HL-60/S4 treated with phorbol 12-myristate 13-acetate at 8.2 ng/mL for 4 days and 3 days (cell line): Measurements from ENCODE around the gene ADGRG7.

Experiments
- in situ Hi-C: fragments of 300-500 bp; cut with MboI; formaldehyde crosslinking; loops from 2 replicates; pipeline ENCODE4 v1.15.0; 2022; ENCODE audit warnings: low sequenced_read_pairs

ADGRG7 gene

DNA sequence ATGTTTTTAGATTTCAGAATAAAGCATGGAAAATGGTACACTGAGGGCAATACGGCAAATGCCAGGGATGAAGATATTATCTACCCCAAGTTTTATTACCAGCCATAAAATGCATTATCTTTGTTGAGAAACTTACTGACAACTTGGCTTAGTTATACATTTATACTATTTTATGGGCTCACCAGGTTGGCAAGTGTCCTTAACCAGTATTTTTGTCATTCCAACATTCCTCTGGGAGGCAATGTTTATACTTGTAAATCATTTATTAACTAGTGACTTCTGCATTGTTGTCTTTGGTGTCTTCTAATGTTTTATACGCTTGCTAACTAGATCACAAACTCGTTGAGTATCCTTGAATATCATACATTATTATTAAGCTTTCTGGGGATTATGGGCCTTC is 18.0 kb upstream of the ADGRG7 start:
- in situ Hi-C loops = loop anchor here (25.0 kb wide), 2 partner anchors 254 to 754 kb away; partner anchors contain the start of gene NIT2

DNA sequence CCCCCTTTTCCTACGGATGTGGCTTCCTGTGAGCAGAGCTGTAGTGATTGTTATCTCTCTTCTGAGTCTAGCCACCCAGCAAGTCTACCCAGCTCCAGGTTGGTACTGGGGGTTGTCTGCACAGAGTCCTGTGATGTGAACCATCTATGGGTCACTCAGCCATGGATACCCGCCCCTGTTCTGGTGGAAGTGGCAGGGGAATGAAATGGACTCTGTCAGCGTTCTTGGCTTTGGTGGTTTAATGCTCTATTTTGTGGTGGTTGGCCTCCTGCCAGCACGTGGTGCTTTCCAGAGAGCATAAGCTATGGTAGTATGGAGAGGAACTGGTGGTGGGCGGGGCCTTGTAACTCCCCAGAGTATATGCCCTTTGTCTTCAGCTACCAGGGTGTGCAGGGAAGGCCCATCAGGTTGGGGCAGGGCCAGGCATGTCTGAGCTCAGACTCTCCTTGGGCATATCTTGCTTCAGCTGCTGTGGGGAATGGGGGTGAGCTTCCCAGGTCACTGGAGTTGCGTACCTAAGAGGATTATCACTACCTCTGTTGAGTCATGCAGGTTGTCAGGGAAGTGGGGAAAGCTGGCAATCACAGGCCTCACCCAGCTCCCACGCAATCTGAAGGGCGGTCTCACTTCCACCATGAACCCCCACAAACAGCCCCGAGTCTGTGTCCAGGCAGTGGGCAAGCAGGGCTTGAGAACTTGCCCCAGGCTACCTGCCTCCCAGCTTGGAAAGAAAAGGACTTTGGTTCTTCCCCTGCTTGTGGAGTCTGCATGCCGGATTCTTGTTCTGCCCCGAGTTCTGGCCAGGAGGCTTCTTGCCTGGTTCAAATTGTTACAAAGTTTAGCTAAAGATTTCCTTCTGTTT is 9.0 kb upstream of the ADGRG7 start:
- in situ Hi-C loops = no loop called here

DNA sequence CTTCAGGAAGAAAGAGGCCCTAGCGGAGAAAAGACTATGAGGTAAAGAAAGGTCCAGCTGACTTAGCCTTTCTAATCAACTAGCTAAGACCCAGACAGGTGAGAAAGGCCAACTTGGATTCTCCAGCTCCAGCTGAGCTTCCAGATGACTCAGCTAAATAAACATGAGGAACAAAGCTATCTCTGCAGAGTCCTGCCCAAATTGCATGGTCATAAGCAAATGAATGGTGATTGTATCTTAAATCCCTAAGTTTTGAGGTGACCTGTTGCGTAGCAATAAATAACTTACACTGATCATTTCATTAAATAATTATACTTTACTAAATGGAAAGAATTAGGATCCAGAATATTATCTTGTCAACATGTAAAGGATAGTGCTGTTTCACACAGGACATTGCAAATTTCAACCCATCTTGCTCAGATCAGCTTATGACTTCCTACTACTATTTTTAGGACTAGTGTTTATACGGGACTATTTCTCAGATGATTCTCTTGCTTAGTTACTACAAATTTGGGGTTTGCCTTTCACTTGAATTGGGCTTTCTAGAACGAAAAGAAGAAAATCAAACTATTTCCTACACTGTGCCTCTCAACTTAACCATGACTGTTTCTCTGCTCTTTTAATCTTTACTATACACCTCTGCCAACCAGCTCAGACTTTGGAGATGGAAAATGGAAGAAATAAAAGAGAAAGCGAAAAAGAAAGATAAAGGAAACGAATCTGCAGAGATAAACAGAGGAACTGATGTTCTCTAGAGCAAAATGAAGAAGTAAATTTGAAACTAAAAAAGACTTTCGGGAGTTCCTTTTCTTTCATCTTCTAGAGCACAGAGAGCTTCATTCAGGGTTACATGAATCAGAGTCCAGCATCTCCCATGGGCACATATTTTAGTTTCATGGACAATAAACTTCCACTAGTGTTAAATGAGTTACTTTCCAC is 6.6 kb upstream of the ADGRG7 start:
- in situ Hi-C loops = no loop called here

DNA sequence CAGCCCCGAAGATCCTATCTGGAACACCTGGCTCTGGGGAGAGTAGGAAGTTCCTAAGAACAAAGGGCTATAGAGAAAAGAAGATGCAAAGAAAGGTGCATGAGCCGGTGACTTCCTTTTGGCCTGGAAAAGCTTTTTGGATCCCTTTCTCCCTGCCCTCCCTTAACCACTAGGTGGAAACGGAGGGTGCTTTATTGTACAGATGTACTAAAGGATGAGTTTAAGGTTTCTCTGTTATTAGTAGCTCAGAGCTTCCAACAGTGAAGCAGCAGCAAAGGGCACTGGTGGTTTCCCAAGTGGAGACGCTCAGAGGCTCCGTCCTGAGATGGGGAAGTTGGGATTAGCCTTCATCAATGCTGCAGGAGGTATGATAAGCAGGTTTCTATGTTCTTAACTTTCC is 5.9 kb upstream of the ADGRG7 start:
- in situ Hi-C loops = no loop called here

GRCh38 chr3:100605358-100605757 is 4.0 kb upstream of the ADGRG7 start:
- in situ Hi-C loops = no loop called here

DNA sequence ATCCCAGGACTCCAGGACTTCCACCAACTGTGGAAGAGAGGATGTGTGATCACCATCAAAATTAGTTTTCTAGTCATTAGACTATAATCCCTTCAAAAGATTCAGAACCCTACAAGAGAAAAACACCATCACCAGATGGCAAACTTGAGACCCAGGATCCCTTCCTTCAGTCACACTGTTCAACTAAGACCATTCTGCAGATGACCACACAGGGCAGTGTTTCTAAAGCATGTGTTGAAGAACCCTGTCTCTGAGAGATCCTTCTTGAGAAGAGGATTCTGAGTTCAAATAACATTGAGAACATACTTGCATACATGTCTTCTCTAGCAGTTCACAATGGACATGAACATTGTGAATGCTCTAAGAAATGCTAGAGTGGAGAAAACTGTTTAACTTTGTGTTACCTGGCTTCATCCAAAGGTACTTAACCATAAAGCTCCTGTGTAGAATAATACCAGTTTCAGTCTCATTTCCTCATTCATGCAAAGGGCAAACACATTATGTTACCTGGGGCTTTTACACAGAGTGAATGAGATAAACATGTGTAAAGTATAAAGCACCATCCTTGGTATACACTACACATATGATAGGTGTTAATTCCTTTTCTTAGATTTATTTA is 2.4 kb upstream of the ADGRG7 start:
- in situ Hi-C loops = no loop called here

GRCh38 chr3:100609963-100610362 is 562 bp downstream of the ADGRG7 start:
- in situ Hi-C loops = no loop called here

DNA sequence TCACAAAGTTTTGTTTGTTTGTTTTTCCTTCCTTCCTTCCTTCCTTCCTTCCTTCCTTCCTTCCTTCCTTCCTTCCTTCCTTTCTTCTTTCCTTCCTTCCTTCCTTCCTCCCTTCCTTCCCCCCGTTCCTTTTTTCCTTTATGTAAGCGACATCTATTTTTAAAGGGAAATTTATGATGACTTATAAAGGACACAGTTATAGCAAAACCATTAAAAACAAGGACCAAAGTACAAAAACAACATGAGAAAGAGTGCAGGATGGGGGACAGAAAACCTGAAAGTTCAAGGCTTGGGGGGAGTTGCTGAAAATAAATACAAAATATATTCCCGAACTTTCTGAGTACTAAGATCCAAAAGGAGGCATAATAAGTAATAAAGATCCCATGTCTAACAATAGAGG is 1.8 kb downstream of the ADGRG7 start:
- in situ Hi-C loops = no loop called here

DNA sequence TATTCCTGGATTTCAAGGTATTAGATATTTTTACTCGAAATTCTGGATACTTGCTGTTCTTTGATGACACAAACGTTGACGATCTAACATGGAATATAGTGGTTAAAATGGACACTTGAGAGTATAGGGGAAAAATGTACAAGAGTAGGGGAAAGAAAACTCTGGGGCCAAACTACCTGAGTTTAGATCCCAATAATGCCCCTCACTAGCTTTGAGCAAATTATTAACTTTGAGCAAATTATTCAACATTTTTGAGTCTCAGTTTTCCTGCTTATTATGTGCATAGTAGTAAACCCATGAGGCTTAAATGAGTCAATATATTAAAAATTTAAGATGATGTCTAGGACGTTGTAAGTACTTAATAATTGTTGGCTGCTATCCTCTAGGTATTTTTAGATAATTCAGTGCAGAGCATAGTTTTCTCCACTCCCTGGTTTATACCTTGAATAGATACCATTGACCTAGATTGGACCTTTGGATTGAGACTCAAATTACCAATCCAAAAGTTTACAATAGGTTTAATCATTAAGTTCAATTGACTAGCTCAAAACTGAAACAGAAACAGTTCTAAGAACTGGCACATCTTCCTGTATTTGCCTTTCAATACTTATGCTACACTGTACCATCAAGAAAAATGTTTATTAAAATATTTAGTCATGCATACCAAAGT is 4.5 kb downstream of the ADGRG7 start:
- in situ Hi-C loops = no loop called here

DNA sequence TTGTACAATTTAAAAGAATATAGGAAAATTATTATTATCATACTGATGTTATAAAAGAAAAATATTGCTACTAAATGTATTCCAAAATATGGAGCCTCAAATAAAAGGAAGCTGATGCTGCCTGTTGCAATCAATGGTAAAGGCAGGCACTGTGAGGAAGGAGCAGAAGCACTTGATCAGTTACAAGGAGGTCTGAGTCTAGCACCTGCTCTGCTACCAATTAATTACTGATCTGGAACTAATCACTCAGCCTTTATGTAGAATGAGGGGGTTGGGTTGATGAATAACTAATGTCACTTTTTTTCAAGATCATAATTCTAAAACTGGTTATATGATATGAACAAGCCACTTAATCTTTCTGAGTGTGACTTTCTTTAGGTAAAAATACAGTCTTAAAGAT is 5.5 kb downstream of the ADGRG7 start:
- in situ Hi-C loops = no loop called here

GRCh38 chr3:100615684-100616083 is 6.3 kb downstream of the ADGRG7 start:
- in situ Hi-C loops = no loop called here

GRCh38 chr3:100621251-100621650 is 11.8 kb downstream of the ADGRG7 start:
- in situ Hi-C loops = no loop called here

DNA sequence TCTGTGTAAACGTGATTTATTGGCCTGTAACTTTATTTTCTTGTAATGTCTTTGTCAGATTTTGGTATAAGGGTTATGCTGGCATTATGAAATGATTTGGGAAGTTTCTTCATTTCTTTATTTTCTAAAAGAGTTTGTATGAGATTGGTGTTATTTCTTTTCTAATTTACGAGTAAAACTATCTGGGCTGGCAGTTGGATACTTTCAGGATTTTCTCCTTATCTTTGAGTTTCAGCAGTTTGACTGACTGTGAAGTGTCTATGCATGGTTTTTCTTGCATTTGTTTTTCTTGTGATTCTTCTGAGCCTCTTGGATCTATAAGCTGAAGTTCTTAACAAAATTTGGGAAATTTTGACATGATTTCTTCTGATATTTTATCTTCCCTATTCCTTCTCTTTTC is 18.1 kb downstream of the ADGRG7 start:
- in situ Hi-C loops = no loop called here

- in situ Hi-C loops = no loop called here
Measured at GRCh38 chr3:100629421-100630127, 20.2 kb downstream of the ADGRG7 start.

GRCh38 chr3:100630664-100631063 is 21.3 kb downstream of the ADGRG7 start:
- in situ Hi-C loops = no loop called here

- in situ Hi-C loops = no loop called here
Measured at GRCh38 chr3:100631236-100631635, 21.8 kb downstream of the ADGRG7 start.

- in situ Hi-C loops = no loop called here
Measured at GRCh38 chr3:100634493-100635272, 25.3 kb downstream of the ADGRG7 start.

GRCh38 chr3:100635273-100635701 is 25.9 kb downstream of the ADGRG7 start:
- in situ Hi-C loops = no loop called here

DNA sequence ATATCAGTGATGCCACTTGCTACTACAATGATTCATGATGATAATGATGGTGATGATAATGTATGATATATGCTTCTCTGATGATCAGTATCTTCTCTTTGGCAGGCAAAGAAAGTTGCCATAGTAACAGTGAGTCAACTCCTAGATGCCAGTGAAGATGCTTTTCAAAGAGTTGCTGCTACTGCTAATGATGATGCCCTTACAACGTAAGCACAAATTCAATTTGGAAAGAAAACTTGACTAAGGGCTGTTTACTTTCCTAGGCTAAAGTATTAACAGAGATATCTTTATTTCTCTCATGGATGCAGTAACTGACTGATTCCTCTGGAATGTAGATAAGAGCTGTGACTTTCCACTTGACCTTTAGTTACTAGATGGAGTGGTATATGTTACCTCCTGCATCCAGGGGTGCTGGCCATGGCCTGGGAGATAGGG is 27.8 kb downstream of the ADGRG7 start:
- in situ Hi-C loops = no loop called here
